Measurements from ENCODE around the gene CD200R1L.

The CD200R1L gene

DNA sequence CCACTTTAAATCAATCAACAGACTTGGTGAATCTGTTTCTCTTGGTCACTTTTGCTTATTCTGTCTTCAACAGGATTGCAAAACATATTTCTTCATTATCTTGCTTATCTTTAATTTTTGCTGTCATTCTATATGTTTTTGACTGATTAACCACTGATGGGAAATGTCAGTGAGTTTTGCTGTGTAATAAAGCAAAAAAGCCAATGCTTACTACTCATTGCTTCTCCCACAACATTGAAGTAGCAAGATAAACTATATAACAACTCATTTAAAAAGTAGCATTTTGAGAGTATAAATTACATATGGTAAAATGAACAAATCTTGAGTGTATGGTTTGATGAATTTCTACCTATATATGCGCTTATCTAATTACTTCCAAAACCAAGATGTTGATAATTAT, 892 bp downstream of the CD200R1L start:
- in situ Hi-C loops (cut with MboI; ENCODE audit: low sequenced_read_pairs, unreplicated experiment) = no loop called here
- DNase-seq (ENCODE audit: low spot score) = no peak
- no peak for TF ChIP-seq CTCF (IDR thresholded peaks at IDR 0.05; ENCODE audit: borderline replicate concordance, control extremely low read depth, extremely low read depth, insufficient read depth, missing control alignments)

DNA sequence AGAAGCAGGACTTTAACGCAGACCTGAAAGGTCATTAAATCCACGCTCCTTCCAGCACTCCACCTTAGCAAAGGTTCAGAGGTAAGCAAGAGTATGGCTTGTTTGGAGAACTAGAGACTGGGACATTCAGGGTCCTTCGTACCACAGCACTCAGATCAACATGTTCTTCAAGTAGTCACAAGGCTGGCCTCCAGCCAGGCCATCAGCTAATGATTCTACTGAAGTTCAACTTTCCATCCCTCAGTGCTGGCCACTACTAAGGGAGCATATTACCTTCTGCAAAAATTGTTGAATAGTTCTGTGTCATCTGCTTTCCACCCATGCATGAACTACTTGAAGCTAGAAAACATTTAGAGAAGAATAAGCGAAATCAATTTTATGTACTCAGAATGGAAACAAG, 17.6 kb downstream of the CD200R1L start:
- TF ChIP-seq CTCF (IDR thresholded peaks at IDR 0.05; ENCODE audit: borderline replicate concordance, control extremely low read depth, extremely low read depth, insufficient read depth, missing control alignments) = no peak
- in situ Hi-C loops (cut with MboI; ENCODE audit: low sequenced_read_pairs, unreplicated experiment) = no loop called here
- no peak for DNase-seq (ENCODE audit: low spot score)

- in situ Hi-C loops (cut with MboI; ENCODE audit: low sequenced_read_pairs, unreplicated experiment) = no loop called here
- DNase-seq (ENCODE audit: low spot score) = no peak
- no peak for TF ChIP-seq CTCF (IDR thresholded peaks at IDR 0.05; ENCODE audit: borderline replicate concordance, control extremely low read depth, extremely low read depth, insufficient read depth, missing control alignments)
These were observed 24.3 kb downstream of the CD200R1L start for GRCh38 chr3:112822064-112823055.

GRCh38 chr3:112818289-112818688, 28.4 kb downstream of the CD200R1L start:
- in situ Hi-C loops (cut with MboI; ENCODE audit: low sequenced_read_pairs, unreplicated experiment) = no loop called here
- no peak for DNase-seq (ENCODE audit: low spot score)
- no peak for TF ChIP-seq CTCF (IDR thresholded peaks at IDR 0.05; ENCODE audit: borderline replicate concordance, control extremely low read depth, extremely low read depth, insufficient read depth, missing control alignments)

- in situ Hi-C loops (cut with MboI; ENCODE audit: low sequenced_read_pairs, unreplicated experiment) = no loop called here
- no peak for TF ChIP-seq CTCF (IDR thresholded peaks at IDR 0.05; ENCODE audit: borderline replicate concordance, control extremely low read depth, extremely low read depth, insufficient read depth, missing control alignments)
- no peak for DNase-seq (ENCODE audit: low spot score)
These were observed 28.9 kb downstream of the CD200R1L start for GRCh38 chr3:112817797-112818196.

DNA sequence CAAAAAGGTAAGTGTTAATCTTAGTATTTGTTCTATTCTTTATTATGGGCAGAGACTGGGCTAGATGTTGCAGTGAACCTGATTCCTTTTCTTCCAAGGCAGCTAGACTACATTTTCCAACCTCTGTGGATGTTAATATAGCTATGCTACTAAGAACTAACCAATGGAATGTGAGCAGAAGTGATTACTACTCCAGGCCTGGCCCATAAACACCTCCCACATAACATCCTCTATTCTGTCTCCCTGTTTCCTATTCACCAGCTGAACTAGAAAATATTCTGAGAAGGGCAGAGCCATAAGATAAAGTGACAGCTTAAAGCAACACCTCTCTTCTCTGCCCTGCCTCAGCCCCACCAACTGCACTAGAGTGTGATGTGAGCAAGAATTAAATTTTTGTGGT, 29.4 kb downstream of the CD200R1L start:
- no peak for DNase-seq (ENCODE audit: low spot score)
- in situ Hi-C loops (cut with MboI; ENCODE audit: low sequenced_read_pairs, unreplicated experiment) = no loop called here

More for the DNA sequence above, 29.4 kb downstream of the CD200R1L start:
- no peak for TF ChIP-seq CTCF (IDR thresholded peaks at IDR 0.05; ENCODE audit: borderline replicate concordance, control extremely low read depth, extremely low read depth, insufficient read depth, missing control alignments)

Measured in GM13976 (cell line).